WTC11 (cell line): ENCODE results near the gene RPH3AL. TPM values are rescaled to one million over a fixed set of nuclear protein-coding genes. Genes with fewer than 3 reads are reported as not detected.

Source experiments
- ATAC-seq: fragments of 200-7000 bp; cut with Tn5 transposase; 2 replicates; pipeline ENCODE4 v1.10.0; 2021; ENCODE audit warnings: mild to moderate bottlenecking, moderate library complexity
- CTCF ChIA-PET: fragments of 300-600 bp; sonication (Branson Sonifier 250); formaldehyde crosslinking; loops from one replicate; lab custom pipeline; 2021; ENCODE audit warnings: antibody characterized with exemption; lab: Charles Lee
- POLR2A ChIA-PET: fragments of 350-600 bp; sonication (Branson Sonifier 250); formaldehyde crosslinking; loops from one replicate; lab custom pipeline; 2021; ENCODE audit warnings: antibody characterized with exemption; lab: Charles Lee
- DNase-seq: peaks from one replicate; pipeline ENCODE4 v3.0.0; 2021; ENCODE audit warnings: low spot score
- H3K27ac Mint-ChIP-seq: 2 replicates; pipeline ENCODE4 v1.8.0; 2021; ENCODE audit warnings: mixed read lengths
- H3K27me3 Mint-ChIP-seq: 2 replicates; pipeline ENCODE4 v1.8.0; 2021; ENCODE audit warnings: low read depth, mild to moderate bottlenecking, moderate library complexity, mixed read lengths
- H3K36me3 Mint-ChIP-seq: 2 replicates; pipeline ENCODE4 v1.8.0; 2021; ENCODE audit warnings: mixed read lengths
- H3K4me1 Mint-ChIP-seq: 2 replicates; pipeline ENCODE4 v1.8.0; 2022; ENCODE audit warnings: mixed read lengths
- H3K4me3 Mint-ChIP-seq: 2 replicates; pipeline ENCODE4 v1.8.0; 2021; ENCODE audit warnings: mild to moderate bottlenecking, moderate library complexity, mixed read lengths
- H3K9me3 Mint-ChIP-seq: 2 replicates; pipeline ENCODE4 v1.8.0; 2021; ENCODE audit warnings: mixed read lengths
- CREB1 ChIP-seq: sonication (generic); formaldehyde crosslinking; IDR thresholded peaks from 2 replicates; pipeline ENCODE4 v1.8.0; 2023; ENCODE audit warnings: mild to moderate bottlenecking, missing genetic modification reagents
- FOXJ3 ChIP-seq: sonication (generic); formaldehyde crosslinking; IDR thresholded peaks from 2 replicates; pipeline ENCODE4 v1.9.0; 2021; ENCODE audit warnings: missing genetic modification reagents, mild to moderate bottlenecking, borderline replicate concordance
- IRF2 ChIP-seq: sonication (generic); formaldehyde crosslinking; IDR thresholded peaks from 2 replicates; pipeline ENCODE4 v1.8.0; 2022; ENCODE audit warnings: low read depth, missing genetic modification reagents, borderline replicate concordance
- NFYB ChIP-seq: sonication (generic); formaldehyde crosslinking; conservative IDR thresholded peaks from 2 replicates; pipeline ENCODE4 v1.8.0; 2022; ENCODE audit warnings: low read depth, missing genetic modification reagents
- NR1H2 ChIP-seq: sonication (generic); formaldehyde crosslinking; IDR thresholded peaks from 2 replicates; pipeline ENCODE4 v1.9.0; 2021; ENCODE audit warnings: mild to moderate bottlenecking, moderate library complexity, missing genetic modification reagents
- RELA ChIP-seq: sonication (generic); formaldehyde crosslinking; IDR thresholded peaks from 2 replicates; pipeline ENCODE4 v1.8.1; 2022; ENCODE audit warnings: missing genetic modification reagents, mild to moderate bottlenecking, borderline replicate concordance
- TP53 ChIP-seq: sonication (generic); formaldehyde crosslinking; IDR thresholded peaks from 2 replicates; pipeline ENCODE4 v1.8.1; 2023; ENCODE audit warnings: mild to moderate bottlenecking, missing genetic modification reagents
- ZNF416 ChIP-seq: fragments of 250-450 bp; sonication (Bioruptor Pico); IDR thresholded peaks from 2 replicates; pipeline ENCODE4 v1.9.0; 2021; ENCODE audit warnings: mild to moderate bottlenecking, inconsistent platforms
- ZNF671 ChIP-seq: fragments of 250-450 bp; sonication (Bioruptor Pico); IDR thresholded peaks from 2 replicates; pipeline ENCODE4 v1.8.0; 2021; ENCODE audit warnings: mild to moderate bottlenecking
- total RNA-seq: library from RNA; stranded (reverse); gene quantifications from 3 replicates; pipeline ENCODE4 v1.2.3, GENCODE V29; 2021
- TF ChIP-seq, protein P1 (sequence below): fragments of 250-450 bp; sonication (Bioruptor Pico); IDR thresholded peaks from 2 replicates; pipeline ENCODE4 v1.9.0; 2021; ENCODE audit warnings: mild to moderate bottlenecking
- TF ChIP-seq, protein P2 (sequence below): sonication (generic); formaldehyde crosslinking; IDR thresholded peaks from 2 replicates; pipeline ENCODE4 v1.8.0; 2022; ENCODE audit warnings: mild to moderate bottlenecking, missing genetic modification reagents
- TF ChIP-seq, protein P3 (sequence below): sonication (generic); formaldehyde crosslinking; IDR thresholded peaks from 2 replicates; pipeline ENCODE4 v1.8.1; 2022; ENCODE audit warnings: low read depth, mild to moderate bottlenecking, moderate library complexity, missing genetic modification reagents, borderline replicate concordance
- TF ChIP-seq, protein P4 (sequence below): fragments of 250-450 bp; sonication (Bioruptor Pico); IDR thresholded peaks from 2 replicates; pipeline ENCODE4 v1.8.0; 2021; ENCODE audit warnings: mild to moderate bottlenecking
- TF ChIP-seq, protein P5 (sequence below): sonication (generic); formaldehyde crosslinking; IDR thresholded peaks from 2 replicates; pipeline ENCODE4 v1.8.0; 2022; ENCODE audit warnings: mild to moderate bottlenecking, missing genetic modification reagents
- TF ChIP-seq, protein P6 (sequence below): sonication (generic); formaldehyde crosslinking; IDR thresholded peaks from 2 replicates; pipeline ENCODE4 v1.8.1; 2023; ENCODE audit warnings: mild to moderate bottlenecking, missing genetic modification reagents, moderate library complexity

The RPH3AL gene
- total RNA-seq, 1 experiment from 2014 or later = 2.0 TPM

DNA sequence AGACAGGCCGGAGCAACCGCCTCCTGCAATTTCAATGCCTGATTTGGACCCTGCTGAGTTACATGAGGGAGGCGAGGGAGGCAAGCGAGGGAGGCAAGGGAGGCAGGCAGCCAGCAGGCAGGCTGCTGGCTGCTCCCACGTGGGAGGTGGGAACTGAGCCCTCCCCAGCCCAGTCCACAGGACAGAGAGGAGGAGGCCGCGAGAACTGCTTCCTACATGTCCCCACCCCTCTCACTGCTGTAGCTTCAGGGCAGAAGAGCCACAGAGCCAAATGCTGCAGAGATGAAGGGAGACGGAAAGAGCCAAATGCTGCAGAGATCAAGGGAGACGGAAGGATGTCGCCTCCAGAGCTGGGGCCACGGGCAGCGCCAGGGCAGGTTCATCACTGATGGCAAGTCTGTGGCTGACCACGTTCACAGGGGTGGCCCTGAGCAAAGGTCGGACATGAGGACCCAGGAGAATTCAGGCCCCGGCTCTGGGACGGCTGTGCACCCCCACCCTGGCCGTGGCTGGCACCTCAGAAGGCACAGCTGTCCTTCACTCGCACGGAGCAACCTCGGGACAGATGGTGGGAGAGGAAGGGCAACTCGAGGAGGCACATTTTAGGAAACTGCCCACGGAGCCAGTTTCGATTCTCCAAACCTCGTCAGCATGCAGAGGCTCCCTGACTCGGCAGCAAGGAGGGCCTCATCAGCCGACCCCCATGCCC lies 21.5 kb downstream of the RPH3AL start:
- H3K9me3 Mint-ChIP-seq = no peaks in the 10 kb centered on the region
- POLR2A ChIA-PET = no interaction called here
- no peak overlapping the region for H3K4me3 Mint-ChIP-seq
- no peaks in the 10 kb centered on the region for H3K36me3 Mint-ChIP-seq
- H3K4me1 Mint-ChIP-seq = peaks cover 21% of the 10 kb centered on the region
- ATAC-seq (no peak), DNase-seq (no peak)
- CTCF ChIA-PET = no interaction called here
- TF ChIP-seq, protein P1, sequence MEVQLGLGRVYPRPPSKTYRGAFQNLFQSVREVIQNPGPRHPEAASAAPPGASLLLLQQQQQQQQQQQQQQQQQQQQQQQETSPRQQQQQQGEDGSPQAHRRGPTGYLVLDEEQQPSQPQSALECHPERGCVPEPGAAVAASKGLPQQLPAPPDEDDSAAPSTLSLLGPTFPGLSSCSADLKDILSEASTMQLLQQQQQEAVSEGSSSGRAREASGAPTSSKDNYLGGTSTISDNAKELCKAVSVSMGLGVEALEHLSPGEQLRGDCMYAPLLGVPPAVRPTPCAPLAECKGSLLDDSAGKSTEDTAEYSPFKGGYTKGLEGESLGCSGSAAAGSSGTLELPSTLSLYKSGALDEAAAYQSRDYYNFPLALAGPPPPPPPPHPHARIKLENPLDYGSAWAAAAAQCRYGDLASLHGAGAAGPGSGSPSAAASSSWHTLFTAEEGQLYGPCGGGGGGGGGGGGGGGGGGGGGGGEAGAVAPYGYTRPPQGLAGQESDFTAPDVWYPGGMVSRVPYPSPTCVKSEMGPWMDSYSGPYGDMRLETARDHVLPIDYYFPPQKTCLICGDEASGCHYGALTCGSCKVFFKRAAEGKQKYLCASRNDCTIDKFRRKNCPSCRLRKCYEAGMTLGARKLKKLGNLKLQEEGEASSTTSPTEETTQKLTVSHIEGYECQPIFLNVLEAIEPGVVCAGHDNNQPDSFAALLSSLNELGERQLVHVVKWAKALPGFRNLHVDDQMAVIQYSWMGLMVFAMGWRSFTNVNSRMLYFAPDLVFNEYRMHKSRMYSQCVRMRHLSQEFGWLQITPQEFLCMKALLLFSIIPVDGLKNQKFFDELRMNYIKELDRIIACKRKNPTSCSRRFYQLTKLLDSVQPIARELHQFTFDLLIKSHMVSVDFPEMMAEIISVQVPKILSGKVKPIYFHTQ (CRISPR knock-in tag) = no peak
- no peak for TF ChIP-seq FOXJ3 (CRISPR knock-in tag)
- TF ChIP-seq, protein P2, sequence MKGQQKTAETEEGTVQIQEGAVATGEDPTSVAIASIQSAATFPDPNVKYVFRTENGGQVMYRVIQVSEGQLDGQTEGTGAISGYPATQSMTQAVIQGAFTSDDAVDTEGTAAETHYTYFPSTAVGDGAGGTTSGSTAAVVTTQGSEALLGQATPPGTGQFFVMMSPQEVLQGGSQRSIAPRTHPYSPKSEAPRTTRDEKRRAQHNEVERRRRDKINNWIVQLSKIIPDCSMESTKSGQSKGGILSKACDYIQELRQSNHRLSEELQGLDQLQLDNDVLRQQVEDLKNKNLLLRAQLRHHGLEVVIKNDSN (CRISPR knock-in tag) = no peak
- no peak for TF ChIP-seq RELA (CRISPR knock-in tag)
- TF ChIP-seq ZNF416 (CRISPR knock-in tag) = no peak
- H3K27me3 Mint-ChIP-seq = peaks cover 2% of the 10 kb centered on the region; the same call in 1 of the 2 replicates
- H3K27ac Mint-ChIP-seq = no peak overlapping the region

DNA sequence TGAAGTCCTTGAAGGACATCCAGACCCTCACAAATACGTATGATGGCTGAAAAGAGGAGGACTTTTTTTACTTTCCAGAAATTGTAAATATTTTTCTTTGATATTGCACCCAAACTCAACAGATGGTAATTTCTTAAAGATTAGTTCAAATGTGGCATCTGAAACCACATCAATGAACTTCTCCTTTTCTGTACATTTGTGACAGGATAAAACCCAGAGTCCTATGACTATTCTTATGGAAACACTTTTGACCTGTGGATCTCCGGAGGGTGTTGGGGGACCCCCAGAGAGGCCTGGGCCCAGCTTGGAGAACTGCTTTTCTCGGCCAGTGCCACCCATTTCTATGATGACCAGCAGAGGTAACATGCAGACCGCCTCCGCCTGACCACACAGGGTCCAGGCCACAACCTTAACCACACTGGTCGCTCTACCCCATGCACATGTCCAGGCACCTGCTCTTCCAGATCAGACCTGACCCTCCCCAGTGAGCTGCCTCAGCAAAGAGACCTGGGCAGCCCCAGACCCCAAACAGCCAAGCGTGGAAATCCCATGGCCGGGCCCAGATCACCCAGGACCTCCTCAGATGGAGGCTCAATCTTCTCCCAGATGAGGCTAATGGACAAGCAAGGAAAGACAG lies 22.7 kb downstream of the RPH3AL start:
- TF ChIP-seq, protein P3, sequence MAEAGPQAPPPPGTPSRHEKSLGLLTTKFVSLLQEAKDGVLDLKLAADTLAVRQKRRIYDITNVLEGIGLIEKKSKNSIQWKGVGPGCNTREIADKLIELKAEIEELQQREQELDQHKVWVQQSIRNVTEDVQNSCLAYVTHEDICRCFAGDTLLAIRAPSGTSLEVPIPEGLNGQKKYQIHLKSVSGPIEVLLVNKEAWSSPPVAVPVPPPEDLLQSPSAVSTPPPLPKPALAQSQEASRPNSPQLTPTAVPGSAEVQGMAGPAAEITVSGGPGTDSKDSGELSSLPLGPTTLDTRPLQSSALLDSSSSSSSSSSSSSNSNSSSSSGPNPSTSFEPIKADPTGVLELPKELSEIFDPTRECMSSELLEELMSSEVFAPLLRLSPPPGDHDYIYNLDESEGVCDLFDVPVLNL (CRISPR knock-in tag) = no peak
- no peak for TF ChIP-seq NFYB (CRISPR knock-in tag)
- TF ChIP-seq NR1H2 (CRISPR knock-in tag) = no peak
- TF ChIP-seq, protein P4, sequence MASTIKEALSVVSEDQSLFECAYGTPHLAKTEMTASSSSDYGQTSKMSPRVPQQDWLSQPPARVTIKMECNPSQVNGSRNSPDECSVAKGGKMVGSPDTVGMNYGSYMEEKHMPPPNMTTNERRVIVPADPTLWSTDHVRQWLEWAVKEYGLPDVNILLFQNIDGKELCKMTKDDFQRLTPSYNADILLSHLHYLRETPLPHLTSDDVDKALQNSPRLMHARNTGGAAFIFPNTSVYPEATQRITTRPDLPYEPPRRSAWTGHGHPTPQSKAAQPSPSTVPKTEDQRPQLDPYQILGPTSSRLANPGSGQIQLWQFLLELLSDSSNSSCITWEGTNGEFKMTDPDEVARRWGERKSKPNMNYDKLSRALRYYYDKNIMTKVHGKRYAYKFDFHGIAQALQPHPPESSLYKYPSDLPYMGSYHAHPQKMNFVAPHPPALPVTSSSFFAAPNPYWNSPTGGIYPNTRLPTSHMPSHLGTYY (CRISPR knock-in tag) = no peak
- no peak for TF ChIP-seq ZNF416 (CRISPR knock-in tag)
- no peak for TF ChIP-seq TP53
- no peak for TF ChIP-seq ZNF671 (CRISPR knock-in tag)
- no peak for TF ChIP-seq CREB1 (CRISPR knock-in tag)
- no peak for TF ChIP-seq IRF2 (CRISPR knock-in tag)
- TF ChIP-seq, protein P5, sequence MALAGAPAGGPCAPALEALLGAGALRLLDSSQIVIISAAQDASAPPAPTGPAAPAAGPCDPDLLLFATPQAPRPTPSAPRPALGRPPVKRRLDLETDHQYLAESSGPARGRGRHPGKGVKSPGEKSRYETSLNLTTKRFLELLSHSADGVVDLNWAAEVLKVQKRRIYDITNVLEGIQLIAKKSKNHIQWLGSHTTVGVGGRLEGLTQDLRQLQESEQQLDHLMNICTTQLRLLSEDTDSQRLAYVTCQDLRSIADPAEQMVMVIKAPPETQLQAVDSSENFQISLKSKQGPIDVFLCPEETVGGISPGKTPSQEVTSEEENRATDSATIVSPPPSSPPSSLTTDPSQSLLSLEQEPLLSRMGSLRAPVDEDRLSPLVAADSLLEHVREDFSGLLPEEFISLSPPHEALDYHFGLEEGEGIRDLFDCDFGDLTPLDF (CRISPR knock-in tag) = no peak
- TF ChIP-seq, protein P6, sequence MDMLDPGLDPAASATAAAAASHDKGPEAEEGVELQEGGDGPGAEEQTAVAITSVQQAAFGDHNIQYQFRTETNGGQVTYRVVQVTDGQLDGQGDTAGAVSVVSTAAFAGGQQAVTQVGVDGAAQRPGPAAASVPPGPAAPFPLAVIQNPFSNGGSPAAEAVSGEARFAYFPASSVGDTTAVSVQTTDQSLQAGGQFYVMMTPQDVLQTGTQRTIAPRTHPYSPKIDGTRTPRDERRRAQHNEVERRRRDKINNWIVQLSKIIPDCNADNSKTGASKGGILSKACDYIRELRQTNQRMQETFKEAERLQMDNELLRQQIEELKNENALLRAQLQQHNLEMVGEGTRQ (CRISPR knock-in tag) = no peak
- TF ChIP-seq RELA (CRISPR knock-in tag) = no peak
- Mint-ChIP-seq H3K36me3 (no peaks in the 10 kb centered on the region), H3K27me3 (no peaks in the 10 kb centered on the region; the same call in 1 of the 2 replicates), H3K27ac (no peak overlapping the region), H3K4me1 (peaks cover 9% of the 10 kb centered on the region), H3K4me3 (no peak overlapping the region), H3K9me3 (no peaks in the 10 kb centered on the region)
- no peak for DNase-seq
- no peak for ATAC-seq
- POLR2A ChIA-PET = no interaction called here
- CTCF ChIA-PET = no interaction called here
